Stimulated activated CD8-positive, alpha-beta memory T cell treated with anti-CD3 and anti-CD28 coated beads, Interleukin-15, amount 100 ng/mL, for 4 hours (primary cell): Measurements from ENCODE around the gene LRCH1.

Source experiments
- DNase-seq, 2 donors: peaks; one replicate each; pipeline ENCODE4 v3.0.0-alpha.2; 2020; ENCODE audit warnings: low read depth in 2 of 2

The LRCH1 gene

DNA sequence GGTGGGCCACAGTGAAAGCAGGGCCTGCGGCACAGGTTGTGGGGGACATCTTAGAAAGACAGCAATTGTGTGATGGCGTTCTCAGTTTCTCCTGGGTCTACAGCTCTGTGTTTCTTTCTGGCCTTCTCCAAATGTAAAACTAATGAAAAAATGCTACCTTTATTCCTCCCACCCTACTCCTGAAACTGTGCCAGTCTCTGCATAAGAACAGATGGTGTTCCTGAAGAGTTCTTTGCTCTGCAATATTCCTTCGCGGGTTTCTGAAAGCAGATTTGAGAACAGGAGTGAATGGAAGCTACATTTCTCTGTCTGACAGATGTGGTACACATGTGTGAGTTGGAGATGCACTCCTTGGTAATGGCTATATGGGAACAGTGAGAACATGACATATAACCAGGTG is 18.0 kb upstream of the LRCH1 start:
- no peak for DNase-seq

DNA sequence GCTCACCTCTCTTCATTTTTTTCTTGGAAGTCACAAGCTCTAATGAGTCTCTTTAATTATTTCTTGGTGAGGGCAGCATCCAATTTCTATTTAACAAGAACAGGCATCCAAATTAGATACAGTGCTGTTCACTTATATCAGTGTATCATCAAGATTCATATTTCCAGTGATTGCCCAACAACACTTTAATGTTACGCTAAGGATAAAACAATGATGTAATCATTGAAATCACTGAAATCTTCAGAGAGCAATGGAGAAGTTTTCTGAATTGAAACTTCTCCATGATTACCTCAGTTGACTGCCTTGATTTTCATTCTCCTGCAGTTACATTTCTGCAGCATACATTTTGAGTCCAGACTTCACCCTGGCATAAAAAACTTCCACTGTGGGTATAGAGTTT is 17.1 kb upstream of the LRCH1 start:
- no peak for DNase-seq

- no peak for DNase-seq
Measured at GRCh38 chr13:46536341-46536740, 16.6 kb upstream of the LRCH1 start.

GRCh38 chr13:46539231-46539630 is 13.7 kb upstream of the LRCH1 start:
- DNase-seq: no peak

- no peak for DNase-seq
Measured at GRCh38 chr13:46541210-46541609, 11.8 kb upstream of the LRCH1 start.

DNA sequence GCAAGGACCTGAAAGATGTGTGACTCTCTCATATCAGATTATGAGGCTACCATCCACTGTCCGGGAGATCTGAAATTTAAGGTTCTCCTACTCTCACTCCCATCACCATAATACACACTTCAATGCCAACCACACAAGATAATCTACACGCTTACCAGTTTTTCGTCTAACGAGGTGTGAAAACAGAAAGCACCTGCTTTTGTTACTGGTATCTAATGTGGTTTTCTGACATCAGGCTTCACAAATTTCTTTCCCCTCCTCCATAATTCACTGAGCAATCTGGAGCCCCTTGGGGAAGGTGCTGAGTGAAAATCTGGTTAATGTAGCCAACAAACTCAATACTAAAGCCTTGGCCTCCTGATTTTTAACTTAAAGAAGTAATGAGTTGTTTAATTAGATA is 10.1 kb upstream of the LRCH1 start:
- no peak for DNase-seq

GRCh38 chr13:46543287-46543686 is 9.7 kb upstream of the LRCH1 start:
- DNase-seq: no peak

- no peak for DNase-seq
Measured at GRCh38 chr13:46544208-46544607, 8.8 kb upstream of the LRCH1 start.

DNA sequence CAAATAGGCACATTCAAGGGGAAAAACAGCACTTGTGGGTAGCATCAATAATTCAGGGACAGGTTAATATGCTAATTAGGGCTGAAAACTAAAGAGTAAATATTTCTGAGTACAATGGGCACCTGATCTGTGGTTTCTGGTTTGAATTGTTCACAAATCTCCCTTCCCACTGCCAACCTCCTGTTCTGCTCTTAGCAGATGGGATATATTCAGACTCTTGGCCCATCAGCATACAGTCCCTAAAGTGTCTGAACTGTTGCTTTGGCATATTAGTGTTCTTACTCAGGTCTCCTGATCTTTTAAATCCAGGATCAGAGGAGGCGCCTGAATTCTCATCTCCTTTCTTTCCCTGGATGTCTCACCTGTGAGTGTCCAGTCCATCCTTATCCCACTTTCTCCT is 8.2 kb upstream of the LRCH1 start:
- no peak for DNase-seq

GRCh38 chr13:46546084-46546768 is 6.7 kb upstream of the LRCH1 start:
- DNase-seq: no peak

- DNase-seq: no peak
Measured at GRCh38 chr13:46550822-46551221, 2.1 kb upstream of the LRCH1 start.

DNA sequence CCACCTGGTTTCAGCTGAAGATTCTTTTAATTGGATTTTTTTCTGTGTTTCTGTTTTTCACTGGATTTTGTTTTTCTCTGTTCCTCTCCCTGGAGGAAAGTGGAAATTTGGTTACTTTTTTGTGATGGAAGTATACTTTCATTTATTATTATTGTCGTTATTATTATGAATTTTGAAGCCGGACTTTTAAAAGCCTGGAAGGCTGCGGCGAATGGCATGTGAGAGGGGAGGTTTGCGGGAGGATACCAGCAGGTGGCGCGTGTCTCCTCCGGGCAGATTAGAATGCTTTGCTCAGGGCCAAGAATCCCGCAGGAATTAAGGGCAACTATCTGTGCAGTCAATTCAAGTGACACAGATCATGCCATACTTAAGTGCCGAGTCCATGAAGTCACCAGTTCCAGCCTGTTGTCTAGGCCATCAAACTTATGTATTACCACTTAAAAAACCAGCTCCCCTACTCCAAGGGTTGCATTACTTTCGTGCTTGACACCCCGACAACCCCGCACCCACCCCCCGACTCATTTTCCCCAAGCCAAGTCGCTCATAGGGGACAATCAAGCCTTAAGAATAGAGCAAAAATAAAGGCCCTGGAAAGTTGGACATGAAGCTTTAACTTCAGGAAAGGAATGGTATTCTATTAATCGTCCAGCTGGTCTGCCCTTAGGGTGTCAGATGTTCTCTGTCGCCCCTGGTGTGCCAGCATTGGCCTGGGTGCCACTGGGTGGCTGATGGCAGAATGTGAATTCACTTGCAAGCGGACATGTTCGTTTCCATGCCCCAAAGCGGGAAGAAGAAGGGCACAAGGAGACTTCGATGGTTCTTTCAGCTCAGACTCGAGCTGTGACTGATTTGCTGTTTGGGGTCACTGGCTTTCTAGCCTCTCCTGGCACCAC is 1.3 kb upstream of the LRCH1 start:
- peak in 1 of 2 donors; percentile 27 for DNase-seq

- DNase-seq: no peak
Measured at GRCh38 chr13:46552303-46552682, 677 bp upstream of the LRCH1 start.

GRCh38 chr13:46553521-46553885 is 533 bp downstream of the LRCH1 start:
- DNase-seq: no peak

DNA sequence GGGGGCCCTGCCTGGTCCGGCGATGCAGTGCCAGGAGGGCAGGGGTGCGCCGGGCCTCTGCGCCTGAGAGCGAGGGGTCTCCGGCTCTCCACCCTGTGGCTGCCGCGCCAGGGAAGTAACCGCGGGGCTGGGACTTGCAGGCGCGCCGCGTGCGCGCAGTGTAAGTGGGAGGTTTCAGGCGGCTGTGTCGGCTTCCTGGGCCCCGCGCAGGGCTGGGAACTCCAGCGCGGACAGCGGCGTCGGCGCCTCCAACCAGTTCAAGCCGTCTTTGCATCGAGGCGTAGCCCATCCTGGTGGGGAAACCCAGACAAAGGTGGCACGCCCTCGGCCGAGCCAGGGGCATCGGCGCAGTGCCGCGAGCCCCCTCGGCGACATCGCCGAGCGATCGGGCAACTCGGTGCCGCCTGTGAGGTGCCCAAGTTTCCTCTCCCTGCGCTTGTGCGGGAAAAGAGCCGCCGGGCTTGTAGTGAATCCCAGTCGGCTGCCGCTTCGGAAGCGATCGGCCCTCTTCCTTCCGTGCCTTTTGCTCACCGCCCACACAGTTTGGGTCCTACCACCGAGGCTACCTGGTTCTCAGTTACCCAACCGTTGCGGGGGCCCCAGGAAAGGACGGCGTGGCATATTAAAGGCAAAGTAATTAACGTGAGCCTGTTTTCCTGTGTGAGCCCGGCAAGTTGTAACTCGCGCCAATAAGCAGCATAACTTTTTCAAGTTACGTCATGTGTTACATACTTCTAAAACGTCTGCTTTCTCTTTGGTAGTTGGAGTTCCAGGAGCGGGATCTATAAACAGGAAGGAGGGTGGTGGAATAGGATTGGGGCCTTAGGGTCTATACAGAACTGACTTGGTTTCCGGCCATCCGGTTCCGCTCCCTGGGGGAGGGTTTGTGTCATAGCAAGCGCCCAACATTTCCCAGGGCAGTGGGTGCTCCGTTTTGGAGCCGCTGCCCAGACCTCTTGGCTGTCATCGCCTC is 1.2 kb downstream of the LRCH1 start:
- peak; percentile 27 to 53 for DNase-seq

- DNase-seq: no peak
Measured at GRCh38 chr13:46554951-46555350, 2.0 kb downstream of the LRCH1 start.

DNA sequence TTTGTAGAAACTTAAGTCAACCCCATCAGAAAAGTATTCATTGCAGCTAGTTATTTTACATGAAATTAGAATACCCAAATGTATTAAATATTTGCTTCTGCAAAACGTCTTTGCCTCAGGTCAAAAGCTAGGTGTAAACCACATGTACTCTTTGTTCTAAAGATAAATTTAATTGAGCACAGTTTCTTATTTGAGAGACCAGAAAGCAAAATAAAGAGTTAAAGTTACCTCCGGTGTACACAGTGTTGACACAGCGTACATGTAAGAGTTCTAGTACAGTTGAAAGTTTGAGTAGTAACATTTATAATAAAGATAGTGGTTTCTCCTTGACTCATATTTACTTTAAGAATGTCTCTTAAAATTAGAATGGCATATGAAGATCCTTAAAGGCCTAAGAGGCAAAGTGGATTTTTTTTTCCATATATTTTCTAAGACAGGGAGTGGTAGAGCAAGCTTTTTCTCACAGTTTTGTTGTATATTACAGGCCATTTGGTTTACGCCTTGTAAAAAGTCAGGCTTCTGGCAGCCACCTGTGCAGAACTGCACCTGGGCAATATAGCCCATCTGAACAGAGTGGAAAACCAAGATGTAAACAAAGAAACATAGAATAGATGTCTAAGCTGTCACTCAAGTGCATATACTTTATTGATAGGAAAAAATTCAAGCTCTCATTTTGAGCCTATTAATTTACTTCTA is 2.9 kb downstream of the LRCH1 start:
- no peak for DNase-seq

DNA sequence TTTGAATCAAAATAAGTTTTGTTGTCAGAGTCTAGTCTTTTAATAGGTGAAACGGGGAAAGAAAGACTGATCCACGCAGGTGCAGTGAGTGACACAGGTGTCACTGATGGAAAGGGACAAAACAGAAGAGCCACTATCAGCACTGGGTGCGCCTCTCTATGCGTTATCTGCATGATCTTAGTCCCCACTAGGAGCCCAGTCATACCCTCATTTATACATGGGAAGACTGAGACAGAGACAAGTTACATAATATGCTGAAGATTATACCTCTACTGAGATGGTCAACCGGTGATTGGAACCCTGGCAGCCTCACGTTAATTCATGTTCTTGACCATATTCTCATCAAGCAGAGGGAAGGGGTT is 3.4 kb downstream of the LRCH1 start:
- DNase-seq: no peak

DNA sequence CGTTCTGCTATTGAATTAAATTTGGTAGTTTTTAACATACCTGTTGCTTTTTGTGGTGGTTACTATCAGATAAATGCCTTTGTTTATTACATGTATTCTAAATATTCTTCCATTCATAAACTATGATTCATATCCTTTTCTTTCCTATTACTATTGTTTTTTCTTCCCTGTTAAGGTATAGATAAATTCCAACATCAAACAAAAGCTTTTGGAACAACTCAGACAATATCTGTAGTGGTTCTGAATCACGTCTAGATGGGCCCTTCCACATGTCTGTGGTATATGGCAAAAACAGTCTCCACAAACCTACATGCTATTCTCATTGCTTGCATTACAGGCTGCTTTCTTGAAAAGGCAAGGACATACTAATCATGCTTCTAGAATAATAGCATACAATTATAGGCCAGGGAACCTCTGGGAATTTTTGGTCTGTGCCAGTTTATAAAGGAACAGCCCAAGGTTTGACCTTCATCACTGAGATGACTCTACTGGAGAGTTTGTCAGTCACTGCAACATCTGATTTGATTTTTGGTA is 6.4 kb downstream of the LRCH1 start:
- no peak for DNase-seq

- DNase-seq: no peak
Measured at GRCh38 chr13:46560778-46561177, 7.8 kb downstream of the LRCH1 start.

DNA sequence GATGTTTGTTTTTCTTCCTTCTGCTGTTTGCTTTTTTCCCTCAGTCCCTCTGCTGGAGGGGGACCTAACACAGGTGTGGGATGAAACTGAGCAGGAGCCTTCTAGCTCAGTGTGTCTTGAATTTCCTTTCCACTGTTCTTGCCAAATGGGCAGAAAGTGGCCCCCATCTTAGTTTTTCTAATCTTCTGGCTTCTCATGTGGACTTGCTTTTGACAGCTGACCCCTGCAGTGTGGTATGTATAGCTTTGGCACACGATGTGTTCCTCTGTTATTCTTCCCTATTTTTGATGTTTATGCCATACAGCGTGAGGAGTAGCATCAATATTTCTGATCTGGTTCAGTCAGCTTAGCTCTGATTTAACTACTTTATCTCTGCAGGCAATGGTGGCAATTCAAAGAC is 8.3 kb downstream of the LRCH1 start:
- no peak for DNase-seq
